GM23338 (cell line): ENCODE results near the gene TEX29. TPM values are rescaled to one million over a fixed set of nuclear protein-coding genes. Genes with fewer than 3 reads are reported as not detected.

ENCODE experiments used
- CTCF ChIP-seq, 2 experiments: fragments of 200-600 bp in 1 of 2; sonication (generic) in 1 of 2; conservative IDR thresholded peaks; 2 replicates each; pipeline versions ENCODE4 v1.5.1 to v1.6.1; 2016 to 2017; ENCODE audit warnings: antibody characterized with exemption in 2 of 2, low read depth in 2 of 2, mild to moderate bottlenecking in 2 of 2, moderate library complexity in 1 of 2
- JUNB ChIP-seq: IDR thresholded peaks from one replicate; pipeline ENCODE4 v1.6.1; 2016; ENCODE audit warnings: antibody characterized with exemption; ENCODE audit not compliant: unreplicated experiment
- NANOG ChIP-seq: IDR thresholded peaks from 2 replicates; pipeline ENCODE4 v1.6.1; 2016; ENCODE audit warnings: antibody characterized with exemption, borderline replicate concordance
- POLR2AphosphoS5 ChIP-seq: IDR thresholded peaks from 2 replicates; pipeline ENCODE4 v1.6.1; 2016; ENCODE audit warnings: antibody characterized with exemption, low read depth
- REST ChIP-seq: IDR thresholded peaks from one replicate; pipeline ENCODE4 v1.6.1; 2018; ENCODE audit warnings: antibody characterized with exemption; ENCODE audit not compliant: unreplicated experiment
- STAT1 ChIP-seq: IDR thresholded peaks from one replicate; pipeline ENCODE4 v1.6.1; 2016; ENCODE audit warnings: antibody characterized with exemption; ENCODE audit not compliant: unreplicated experiment
- ZNF114 ChIP-seq: fragments of 250-450 bp; sonication (Bioruptor Pico); IDR thresholded peaks from 2 replicates; pipeline ENCODE4 v1.5.0; 2020; ENCODE audit warnings: mild to moderate bottlenecking, moderate library complexity
- ZNF331 ChIP-seq: fragments of 250-450 bp; sonication (Bioruptor Pico); IDR thresholded peaks from 2 replicates; pipeline ENCODE4 v1.5.0; 2020; ENCODE audit warnings: low read depth, mild to moderate bottlenecking, moderate library complexity
- ZNF462 ChIP-seq: fragments of 250-450 bp; sonication (Bioruptor Pico); IDR thresholded peaks from 2 replicates; pipeline ENCODE4 v1.5.0; 2020; ENCODE audit warnings: mild to moderate bottlenecking, moderate library complexity
- polyA plus RNA-seq: library from polyadenylated mRNA; unstranded; fragments of >200 nt; fragmentation: Nextera tagmentation; extraction: Ambion mirVana; gene quantifications from 2 replicates; pipeline ENCODE4 v1.2.1, GENCODE V29; 2016
- total RNA-seq: library from RNA; depleted of rRNA; stranded (reverse); fragments of >200 nt; shearing (Covaris generic); gene quantifications from 2 replicates; pipeline ENCODE4 v1.2.3, GENCODE V29; 2014
- TF ChIP-seq, protein P1 (sequence below): IDR thresholded peaks from 2 replicates; pipeline ENCODE4 v1.6.1; 2016; ENCODE audit warnings: antibody characterized with exemption

Gene TEX29
- total and polyA plus RNA-seq, 2 experiments from 2014 or later = 0.31 TPM; not detected in 1

- TF ChIP-seq ZNF462 (CRISPR knock-in tag) = no peak
- TF ChIP-seq STAT1 = no peak
- TF ChIP-seq ZNF331 (CRISPR knock-in tag) = no peak
- TF ChIP-seq REST = no peak
- no peak for TF ChIP-seq ZNF114 (CRISPR knock-in tag)
- no peak for TF ChIP-seq NANOG
- TF ChIP-seq POLR2AphosphoS5 = no peak
- no peak for TF ChIP-seq JUNB
- no peak for TF ChIP-seq CTCF (conservative IDR thresholded peaks at IDR 0.05; ENCODE audit: low read depth in 2 of 2)
- TF ChIP-seq, protein P1, sequence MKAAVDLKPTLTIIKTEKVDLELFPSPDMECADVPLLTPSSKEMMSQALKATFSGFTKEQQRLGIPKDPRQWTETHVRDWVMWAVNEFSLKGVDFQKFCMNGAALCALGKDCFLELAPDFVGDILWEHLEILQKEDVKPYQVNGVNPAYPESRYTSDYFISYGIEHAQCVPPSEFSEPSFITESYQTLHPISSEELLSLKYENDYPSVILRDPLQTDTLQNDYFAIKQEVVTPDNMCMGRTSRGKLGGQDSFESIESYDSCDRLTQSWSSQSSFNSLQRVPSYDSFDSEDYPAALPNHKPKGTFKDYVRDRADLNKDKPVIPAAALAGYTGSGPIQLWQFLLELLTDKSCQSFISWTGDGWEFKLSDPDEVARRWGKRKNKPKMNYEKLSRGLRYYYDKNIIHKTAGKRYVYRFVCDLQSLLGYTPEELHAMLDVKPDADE = no peak
Measured at GRCh38 chr13:111302045-111302726, 18.3 kb upstream of the TEX29 start (continued).
